Stimulated activated CD8-positive, alpha-beta memory T cell treated with anti-CD3 and anti-CD28 coated beads, Interleukin-7, amount 100 ng/mL, for 1 hour (primary cell): ENCODE data around the gene DGKQ.
"Not testable (repeated sequence)": the region's sequence is repeated elsewhere in the genome, so short reads cannot be mapped to it uniquely, and the experiment has no call there.

Experiments used
- DNase-seq, 2 donors: peaks; one replicate each; pipeline ENCODE4 v3.0.0-alpha.2; 2020; ENCODE audit warnings: low read depth in 2 of 2

Gene DGKQ

DNA sequence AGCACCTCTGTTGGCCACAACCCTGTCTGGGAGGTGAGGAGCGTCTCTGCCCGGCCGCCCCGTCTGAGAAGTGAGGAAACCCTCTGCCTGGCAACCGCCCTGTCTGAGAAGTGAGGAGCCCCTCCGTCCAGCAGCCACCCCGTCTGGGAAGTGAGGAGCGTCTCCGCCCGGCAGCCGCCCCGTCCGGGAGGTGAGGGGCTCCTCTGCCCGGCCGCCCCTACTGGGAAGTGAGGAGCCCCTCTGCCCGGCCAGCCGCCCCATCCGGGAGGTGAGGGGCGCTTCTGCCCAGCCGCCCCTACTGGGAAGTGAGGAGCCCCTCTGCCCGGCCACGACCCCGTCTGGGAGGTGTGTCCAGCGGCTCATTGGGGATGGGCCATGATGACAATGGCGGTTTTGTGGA is 2.6 kb upstream of the DGKQ start:
- not testable (repeated sequence) for DNase-seq

DNA sequence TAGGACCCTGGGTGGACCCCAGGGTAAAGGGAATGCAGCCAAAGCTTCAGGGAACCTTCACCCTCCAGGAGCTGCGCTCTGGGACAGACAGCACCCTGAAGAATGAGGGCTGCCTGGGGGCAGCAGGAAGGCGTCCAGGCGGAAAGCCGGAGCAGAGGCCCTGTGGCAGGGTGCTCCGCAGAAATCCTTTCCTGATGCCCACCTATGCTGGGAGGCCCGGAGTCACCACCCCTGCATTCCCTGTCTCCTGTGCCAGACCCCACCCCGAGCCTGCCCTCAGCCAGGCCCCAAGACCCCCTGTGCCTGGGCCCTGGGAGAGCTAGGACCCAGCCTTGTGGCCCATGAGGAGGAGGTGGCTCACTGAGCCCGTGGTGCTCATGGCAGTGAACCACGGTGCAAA is 1.3 kb upstream of the DGKQ start:
- DNase-seq: no peak

DNA sequence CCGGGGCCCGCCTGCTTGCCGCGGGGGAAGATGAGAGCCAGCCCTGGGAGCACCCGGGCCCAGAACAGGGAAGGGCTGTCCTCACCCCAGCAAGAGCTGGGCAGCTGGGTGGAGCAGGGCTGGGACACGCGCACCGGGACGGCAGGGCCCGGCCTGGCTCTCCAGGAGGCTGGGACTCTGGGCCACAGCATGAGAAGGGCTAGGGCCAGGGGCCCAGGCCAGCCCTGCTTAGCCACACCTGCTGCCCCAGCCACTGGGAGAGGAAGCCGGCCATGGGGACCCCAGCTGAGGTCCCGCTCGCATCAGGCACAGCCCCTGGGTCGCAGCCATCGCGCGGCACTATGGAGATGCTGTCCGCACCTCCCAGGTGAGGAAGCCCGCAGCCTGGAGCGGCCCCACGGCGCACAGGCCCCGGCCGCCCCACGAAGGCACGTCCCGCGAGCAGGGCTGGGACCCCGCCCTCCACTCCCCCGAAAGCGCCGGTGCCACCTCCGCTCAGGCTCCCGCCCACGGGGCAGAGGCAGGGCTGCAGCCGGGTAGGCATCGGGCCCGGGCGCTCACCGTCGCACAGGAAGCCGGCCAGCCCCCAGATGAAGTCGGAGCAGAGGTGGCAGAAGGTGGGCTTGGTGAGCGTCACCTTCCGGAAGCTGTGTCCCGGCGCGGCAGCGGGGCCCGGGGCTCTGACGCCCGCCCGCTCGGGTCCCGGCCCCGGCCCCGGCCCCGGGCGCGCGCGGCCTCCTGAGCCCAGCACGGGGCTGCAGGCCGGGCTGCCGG is 531 bp downstream of the DGKQ start:
- DNase-seq: peak; percentile 24 to 34

- DNase-seq: no peak
These were observed 1.5 kb downstream of the DGKQ start for GRCh38 chr4:971666-972500.

GRCh38 chr4:970854-971520 is 2.4 kb downstream of the DGKQ start:
- DNase-seq: no peak

- DNase-seq: peak in 1 of 2 donors; percentile 13
These were observed 3.2 kb downstream of the DGKQ start for GRCh38 chr4:970046-970745.

DNA sequence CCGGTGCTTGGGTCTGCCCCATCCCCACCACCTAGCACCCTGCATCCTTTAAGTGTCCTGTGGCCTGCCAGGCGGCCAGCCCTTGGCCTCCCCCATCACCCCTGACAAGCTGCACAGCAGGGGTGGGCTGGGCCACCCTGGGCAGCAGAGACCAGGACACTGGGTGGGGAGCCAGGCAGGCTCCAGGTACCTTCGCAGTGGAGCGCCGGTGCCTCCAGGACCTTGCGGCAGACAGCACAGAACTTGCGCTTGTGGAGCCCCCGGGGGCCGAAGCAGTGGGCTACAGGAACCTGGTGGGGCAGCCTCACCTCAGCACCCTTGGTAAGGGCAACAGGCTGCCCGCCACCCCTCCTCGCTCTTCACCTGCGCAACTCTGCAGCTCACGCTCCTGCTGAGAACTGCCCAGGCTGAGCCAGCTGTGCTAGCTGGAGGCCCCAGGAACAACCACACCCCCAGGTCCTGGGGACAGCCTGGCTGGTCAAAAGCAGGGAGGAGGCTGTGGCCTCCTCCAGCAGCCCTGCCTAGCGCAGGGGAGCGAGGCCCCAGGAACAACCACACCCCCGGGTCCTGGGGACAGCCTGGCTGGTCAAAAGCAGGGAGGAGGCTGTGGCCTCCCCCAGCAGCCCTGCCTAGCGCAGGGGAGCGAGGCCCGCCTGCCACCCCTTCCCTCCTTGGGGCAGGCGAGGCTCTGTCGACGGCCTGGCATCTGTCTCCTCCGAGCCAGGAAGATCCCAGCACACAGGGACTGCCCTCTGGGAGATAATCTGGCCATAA is 4.6 kb downstream of the DGKQ start:
- DNase-seq: no peak

DNA sequence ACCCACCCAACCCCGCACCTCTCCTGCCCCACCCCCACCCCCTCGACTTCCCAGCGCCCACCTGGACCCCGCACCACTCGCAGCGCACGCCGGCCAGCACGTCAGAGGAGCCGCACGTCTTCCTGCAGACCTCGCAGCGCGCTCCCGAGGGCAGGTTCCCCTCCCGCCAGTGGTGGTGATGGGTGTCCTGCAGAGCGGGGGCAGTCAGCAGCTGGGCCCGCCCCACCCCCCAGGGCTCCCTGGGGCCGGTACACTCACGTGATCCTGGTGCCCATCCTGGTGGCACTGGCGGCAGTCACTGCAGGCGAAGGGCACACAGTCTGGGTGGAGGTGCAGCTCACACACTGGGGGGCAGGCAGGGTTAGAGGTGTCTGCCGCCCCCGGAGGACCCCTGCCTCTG is 5.1 kb downstream of the DGKQ start:
- DNase-seq: no peak

- no peak for DNase-seq
These were observed 6.0 kb downstream of the DGKQ start for GRCh38 chr4:967113-968104.

- DNase-seq: no peak
These were observed 6.9 kb downstream of the DGKQ start for GRCh38 chr4:966266-967112.

DNA sequence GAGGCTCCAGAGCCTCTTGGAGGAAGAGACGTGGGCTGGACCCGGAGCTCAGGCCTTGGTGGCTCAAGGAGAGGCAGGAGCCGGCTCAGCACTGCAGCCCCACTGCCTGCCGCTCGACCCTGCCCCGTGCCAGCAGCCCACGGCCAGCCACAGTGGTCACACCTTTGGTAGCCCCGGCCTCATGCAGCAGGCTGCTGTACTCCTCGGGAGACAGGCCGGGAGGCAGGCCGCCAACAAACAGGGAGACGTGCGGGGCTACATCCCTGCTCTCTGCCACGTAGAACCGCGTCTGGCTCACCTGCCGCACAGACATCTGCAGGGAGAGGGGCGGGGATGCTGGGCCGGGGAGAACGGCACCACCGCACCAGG is 7.6 kb downstream of the DGKQ start:
- no peak for DNase-seq

GRCh38 chr4:965048-965765 is 8.2 kb downstream of the DGKQ start:
- no peak for DNase-seq

DNA sequence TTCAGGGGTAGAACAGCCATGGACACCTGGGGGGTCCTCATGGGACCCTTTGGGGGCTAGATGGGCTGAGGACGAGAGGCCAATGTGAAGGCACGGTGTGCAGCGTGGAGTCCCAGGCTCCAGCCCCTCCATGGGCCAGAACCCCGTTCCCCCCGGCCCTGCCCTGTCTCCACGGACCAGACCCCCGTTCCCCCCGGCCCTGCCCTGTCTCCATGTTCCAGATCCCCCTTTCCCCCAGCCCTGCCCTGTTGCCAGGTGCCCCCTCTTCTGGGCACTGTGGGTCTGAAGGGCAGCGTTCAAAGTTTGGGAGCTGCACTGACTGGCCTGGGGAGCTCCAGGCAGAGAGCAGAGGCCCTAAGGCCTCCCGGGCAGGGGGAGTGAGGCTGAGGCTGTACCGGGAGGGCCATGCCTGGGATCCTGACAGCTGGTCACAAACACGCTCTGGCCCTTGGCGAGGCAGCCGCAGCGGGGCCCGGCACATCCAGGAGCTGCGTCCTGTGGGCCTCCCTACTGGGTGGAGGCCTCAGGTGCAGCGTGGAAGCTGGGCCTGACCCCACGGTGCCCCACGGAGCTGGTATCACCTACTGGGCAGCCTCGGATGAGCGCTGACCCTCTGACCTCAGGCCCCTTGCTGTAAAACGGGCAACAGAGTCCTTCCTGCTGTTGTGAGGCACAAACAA is 8.9 kb downstream of the DGKQ start:
- no peak for DNase-seq

- no peak for DNase-seq
These were observed 9.8 kb downstream of the DGKQ start for GRCh38 chr4:963276-964225.

GRCh38 chr4:962231-963208 is 10.8 kb downstream of the DGKQ start:
- DNase-seq: no peak
